ENCODE measurements around the gene TAGLN2.

The TAGLN2 gene

DNA sequence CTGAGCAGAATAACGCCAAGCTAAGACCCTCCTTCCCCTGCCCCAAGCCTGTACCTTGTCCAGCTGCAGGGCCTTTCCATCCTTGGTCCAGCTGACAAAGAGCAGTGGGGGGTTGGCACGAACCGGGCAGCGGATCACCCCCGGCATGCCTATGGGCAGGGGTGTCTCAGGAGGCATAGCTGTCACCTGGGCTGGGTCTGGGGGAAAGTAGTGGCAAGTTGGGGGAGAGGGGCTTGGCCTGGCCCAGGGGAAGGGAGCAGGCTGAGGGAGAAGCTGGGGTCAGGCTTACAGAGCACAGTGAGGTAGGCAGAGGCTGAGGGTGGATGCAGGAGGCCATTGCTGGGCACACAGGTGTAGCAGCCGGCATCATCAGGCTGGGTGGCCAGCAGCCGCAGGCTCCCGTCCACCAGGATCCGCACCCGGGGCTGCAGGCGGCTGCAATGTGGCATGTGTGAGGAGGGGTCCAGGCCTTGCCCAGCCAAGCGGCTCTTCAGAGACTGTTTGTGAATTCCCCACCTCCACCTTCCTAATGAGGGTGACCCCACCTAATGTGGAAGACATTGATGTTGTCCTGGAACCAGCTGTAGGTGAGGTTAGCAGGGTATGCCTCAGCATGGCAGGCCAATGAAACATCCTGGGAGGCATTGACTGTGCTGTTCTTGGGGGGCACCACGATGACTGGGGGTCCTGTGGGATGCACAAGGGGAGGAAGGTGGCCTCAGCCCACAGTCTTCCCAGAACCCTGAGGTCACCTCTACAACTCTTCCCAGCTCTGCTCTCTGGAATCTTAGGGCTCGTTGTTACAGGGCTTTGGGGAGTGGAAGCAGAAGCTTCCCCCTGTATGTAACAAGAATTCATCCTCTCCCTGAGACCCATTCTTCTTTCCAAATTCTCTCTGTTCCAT, 9.1 kb upstream of the TAGLN2 start:
- TF ChIP-seq, protein P1, sequence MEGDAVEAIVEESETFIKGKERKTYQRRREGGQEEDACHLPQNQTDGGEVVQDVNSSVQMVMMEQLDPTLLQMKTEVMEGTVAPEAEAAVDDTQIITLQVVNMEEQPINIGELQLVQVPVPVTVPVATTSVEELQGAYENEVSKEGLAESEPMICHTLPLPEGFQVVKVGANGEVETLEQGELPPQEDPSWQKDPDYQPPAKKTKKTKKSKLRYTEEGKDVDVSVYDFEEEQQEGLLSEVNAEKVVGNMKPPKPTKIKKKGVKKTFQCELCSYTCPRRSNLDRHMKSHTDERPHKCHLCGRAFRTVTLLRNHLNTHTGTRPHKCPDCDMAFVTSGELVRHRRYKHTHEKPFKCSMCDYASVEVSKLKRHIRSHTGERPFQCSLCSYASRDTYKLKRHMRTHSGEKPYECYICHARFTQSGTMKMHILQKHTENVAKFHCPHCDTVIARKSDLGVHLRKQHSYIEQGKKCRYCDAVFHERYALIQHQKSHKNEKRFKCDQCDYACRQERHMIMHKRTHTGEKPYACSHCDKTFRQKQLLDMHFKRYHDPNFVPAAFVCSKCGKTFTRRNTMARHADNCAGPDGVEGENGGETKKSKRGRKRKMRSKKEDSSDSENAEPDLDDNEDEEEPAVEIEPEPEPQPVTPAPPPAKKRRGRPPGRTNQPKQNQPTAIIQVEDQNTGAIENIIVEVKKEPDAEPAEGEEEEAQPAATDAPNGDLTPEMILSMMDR (IDR thresholded peaks at IDR 0.05; ENCODE audit: extremely low read depth, missing control alignments) = no peak
- DNase-seq (ENCODE audit: low spot score) = no peak

DNA sequence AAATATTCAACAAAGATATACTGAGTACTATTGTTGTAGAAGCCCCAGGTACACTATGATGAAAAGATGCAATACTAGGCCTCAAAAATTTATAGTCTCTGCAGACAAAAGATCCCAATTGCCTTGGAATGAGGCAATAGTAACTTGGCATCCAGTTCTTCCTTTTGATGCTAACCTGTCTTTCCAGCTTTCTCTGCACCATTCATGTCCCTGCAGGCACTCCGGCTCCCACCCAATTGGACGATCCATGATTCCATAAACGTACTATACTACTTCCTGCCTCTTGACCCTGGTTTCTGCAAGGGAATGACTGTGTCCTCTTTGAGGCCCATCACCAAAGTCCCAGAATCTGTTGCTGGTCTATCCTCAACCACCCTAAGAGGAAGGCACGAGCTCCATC, 8.0 kb upstream of the TAGLN2 start:
- TF ChIP-seq, protein P1 (IDR thresholded peaks at IDR 0.05; ENCODE audit: extremely low read depth, missing control alignments) = no peak
- no peak for DNase-seq (ENCODE audit: low spot score)

DNA sequence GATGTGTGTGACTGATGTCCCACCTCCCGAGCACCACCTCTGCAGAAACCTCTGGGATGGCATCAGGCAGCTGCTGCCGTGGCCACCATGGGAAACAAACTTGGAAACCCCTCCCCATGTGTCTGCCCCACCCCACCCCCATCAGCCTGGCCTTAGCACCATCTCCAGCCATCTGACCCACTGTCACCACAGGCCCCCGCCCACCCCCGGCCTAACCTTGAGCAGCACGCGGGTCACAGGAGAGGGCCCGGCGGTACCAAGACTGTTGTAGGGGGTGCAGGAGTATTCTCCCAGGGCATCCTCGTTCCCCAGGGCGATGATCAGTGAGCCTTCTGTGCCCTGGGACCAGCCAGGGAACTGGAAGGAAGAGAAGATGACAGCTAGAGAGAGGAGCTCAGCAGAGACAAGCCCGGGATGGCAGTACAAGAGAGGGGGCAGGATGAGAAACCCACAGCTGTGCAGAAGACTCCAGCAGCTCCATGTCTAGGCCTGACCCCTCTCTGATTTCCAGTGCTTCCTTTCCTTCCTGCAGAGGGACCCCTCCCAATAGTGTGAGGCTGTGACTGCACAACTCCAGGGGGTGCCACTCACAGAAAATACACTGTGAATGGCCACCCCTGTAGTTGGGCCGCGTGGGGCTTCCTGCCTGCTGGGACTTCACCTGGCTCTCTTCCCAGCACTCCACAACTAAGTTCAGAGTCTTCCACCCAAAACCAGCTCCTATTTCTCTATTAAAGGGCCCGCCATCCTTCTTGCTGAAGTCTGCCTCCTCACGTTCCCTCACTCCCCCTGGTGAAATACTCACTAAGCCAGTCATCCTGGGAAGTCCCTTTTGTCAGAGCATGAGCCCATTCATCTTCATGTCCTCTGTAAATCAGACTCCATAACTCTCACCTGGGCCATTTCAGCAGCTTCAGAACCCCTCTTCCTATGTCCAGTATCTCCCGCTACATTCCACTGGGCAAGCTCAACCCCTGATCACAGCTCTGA, 7.3 kb upstream of the TAGLN2 start:
- no peak for DNase-seq (ENCODE audit: low spot score)
- TF ChIP-seq, protein P1 (IDR thresholded peaks at IDR 0.05; ENCODE audit: extremely low read depth, missing control alignments) = no peak

DNA sequence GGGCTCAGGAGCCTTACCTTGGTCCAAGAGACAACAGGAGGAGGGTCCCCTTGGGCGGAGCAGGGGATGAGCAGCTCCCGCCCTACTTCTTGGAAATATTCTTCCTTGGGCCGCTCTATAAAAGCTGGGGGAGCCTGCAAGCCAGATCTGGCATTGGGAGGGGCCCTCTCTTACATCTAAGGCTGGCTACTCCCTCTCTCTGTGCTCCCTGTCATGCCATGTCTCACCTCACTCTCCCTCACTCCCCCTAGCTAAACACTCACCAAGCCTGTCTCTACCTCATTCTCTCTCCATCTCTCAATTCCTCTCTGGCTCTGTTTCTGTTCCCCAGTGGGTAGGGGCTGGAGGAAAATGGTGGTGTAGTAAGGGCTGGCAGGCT, 6.5 kb upstream of the TAGLN2 start:
- TF ChIP-seq, protein P1 (IDR thresholded peaks at IDR 0.05; ENCODE audit: extremely low read depth, missing control alignments) = no peak
- no peak for DNase-seq (ENCODE audit: low spot score)

DNA sequence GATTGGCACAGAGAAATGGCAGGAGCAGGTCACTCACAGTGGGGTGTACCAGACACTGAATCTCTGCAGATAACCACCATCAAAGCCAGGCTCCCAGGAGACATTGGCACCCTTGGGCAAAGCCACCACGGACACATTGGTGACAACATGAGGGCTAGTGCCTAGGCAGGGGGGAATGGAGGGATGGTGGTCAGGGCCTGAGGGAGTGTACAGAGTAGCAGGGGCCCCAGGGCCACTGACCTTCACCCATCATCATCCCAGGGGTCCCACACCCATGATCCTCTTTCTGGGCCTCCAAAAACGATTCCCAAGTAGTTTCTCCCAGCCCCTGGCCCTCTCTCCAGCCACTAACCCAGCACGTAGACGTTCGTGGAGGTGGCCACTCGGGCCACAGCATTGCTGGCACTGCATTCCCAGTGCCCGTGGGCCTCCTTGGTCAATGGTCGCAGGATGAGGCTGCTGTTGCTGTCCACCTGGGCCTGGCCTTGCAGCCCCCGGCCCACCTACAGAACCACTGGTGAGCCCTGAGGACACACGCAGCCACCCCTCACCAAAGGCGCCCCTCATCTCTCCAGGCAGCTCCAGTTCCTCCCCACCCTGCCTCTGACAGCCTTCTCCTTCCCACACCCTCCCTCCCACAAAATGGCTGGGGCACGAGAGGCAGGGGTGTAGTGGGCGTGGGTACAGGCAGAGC, 5.9 kb upstream of the TAGLN2 start:
- TF ChIP-seq, protein P1 (IDR thresholded peaks at IDR 0.05; ENCODE audit: extremely low read depth, missing control alignments) = no peak
- DNase-seq (ENCODE audit: low spot score) = no peak

DNA sequence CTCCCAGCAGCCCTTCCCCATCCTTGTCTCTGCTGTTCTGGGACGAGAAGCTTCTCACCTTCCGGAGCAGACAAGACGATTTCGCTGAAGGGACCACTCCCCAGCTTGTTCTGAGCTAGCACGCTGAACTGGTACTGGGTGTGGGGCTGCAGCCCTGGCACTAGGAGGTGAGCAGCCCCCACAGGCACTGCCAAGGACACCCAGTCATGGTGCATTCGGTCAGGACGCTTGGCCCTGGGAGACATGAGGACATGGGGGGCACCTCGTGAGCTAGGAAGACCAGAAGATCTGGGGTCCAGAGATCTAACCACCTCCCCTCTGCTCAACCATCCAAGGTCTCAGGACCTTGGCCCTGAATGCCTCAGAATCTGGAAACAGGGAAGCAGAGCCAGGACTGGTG, 5.3 kb upstream of the TAGLN2 start:
- TF ChIP-seq, protein P1 (IDR thresholded peaks at IDR 0.05; ENCODE audit: extremely low read depth, missing control alignments) = no peak
- no peak for DNase-seq (ENCODE audit: low spot score)
